Stomach (tissue), 4 donors: ENCODE results near the gene RAB1A.

ENCODE experiments used
- EP300 ChIP-seq: sonication (generic); formaldehyde crosslinking; IDR thresholded peaks from one replicate; pipeline ENCODE4 v1.6.1; 2017; ENCODE audit warnings: antibody characterized with exemption
- TF ChIP-seq, protein P1 (sequence below), 7 experiments: fragments of 450-650 bp in 4 of 7; fragments of 200-600 bp in 3 of 7; sonication (generic) in 3 of 7; IDR thresholded peaks; one replicate each; pipeline ENCODE4 v1.5.1; 2016 to 2019; ENCODE audit warnings: antibody characterized with exemption in 7 of 7, control low read depth in 2 of 7, mild to moderate bottlenecking in 1 of 7

DNA sequence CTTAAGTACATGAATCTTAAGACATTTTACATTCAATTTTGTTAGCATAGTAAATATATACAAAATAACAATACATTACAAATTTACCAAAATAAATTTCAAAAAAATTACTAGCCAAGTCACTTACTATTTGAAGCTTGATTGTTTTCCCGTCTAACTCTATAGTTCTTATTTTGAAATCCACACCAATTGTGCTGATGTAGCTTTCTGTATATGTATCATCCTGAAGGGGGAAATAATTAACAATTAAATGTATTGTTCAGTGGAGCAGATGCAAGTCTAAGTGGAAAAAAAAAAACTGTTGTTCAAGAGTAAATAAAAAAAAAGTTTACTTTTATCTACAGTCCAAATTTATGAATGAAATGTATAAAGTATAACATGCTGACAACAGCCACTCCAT lies 32.1 kb downstream of the RAB1A start:
- TF ChIP-seq, protein P1, sequence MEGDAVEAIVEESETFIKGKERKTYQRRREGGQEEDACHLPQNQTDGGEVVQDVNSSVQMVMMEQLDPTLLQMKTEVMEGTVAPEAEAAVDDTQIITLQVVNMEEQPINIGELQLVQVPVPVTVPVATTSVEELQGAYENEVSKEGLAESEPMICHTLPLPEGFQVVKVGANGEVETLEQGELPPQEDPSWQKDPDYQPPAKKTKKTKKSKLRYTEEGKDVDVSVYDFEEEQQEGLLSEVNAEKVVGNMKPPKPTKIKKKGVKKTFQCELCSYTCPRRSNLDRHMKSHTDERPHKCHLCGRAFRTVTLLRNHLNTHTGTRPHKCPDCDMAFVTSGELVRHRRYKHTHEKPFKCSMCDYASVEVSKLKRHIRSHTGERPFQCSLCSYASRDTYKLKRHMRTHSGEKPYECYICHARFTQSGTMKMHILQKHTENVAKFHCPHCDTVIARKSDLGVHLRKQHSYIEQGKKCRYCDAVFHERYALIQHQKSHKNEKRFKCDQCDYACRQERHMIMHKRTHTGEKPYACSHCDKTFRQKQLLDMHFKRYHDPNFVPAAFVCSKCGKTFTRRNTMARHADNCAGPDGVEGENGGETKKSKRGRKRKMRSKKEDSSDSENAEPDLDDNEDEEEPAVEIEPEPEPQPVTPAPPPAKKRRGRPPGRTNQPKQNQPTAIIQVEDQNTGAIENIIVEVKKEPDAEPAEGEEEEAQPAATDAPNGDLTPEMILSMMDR (IDR thresholded peaks at IDR 0.05): no peak
- no peak for TF ChIP-seq EP300
